ENCODE data around the gene CNIH1.
"Not testable (repeated sequence)": the region's sequence is repeated elsewhere in the genome, so short reads cannot be mapped to it uniquely, and the experiment has no call there.

The CNIH1 gene

DNA sequence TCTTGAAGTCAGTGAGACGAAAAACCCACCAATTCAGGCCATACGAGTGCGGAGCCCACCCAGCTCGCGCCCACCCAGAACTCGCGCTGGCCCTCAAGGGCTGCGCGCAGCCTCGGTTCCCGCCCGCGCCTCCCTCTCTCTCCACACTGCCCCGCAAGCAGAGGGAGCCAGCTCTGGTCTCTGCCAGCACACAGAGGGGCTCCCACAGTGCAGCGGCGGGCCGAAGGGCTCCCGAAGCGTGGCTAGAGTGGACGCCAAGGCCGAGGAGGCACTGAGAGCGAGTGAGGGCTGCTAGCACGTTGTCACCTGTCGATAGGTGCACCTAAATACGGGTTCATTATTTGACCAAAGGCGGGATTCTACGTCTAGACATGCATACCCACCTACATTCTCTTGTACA lies 46.6 kb downstream of the CNIH1 start:
- no peaks in the 10 kb centered on the region for H3K9me3 ChIP-seq (ENCODE audit: severe bottlenecking)
- TF ChIP-seq, protein P1, sequence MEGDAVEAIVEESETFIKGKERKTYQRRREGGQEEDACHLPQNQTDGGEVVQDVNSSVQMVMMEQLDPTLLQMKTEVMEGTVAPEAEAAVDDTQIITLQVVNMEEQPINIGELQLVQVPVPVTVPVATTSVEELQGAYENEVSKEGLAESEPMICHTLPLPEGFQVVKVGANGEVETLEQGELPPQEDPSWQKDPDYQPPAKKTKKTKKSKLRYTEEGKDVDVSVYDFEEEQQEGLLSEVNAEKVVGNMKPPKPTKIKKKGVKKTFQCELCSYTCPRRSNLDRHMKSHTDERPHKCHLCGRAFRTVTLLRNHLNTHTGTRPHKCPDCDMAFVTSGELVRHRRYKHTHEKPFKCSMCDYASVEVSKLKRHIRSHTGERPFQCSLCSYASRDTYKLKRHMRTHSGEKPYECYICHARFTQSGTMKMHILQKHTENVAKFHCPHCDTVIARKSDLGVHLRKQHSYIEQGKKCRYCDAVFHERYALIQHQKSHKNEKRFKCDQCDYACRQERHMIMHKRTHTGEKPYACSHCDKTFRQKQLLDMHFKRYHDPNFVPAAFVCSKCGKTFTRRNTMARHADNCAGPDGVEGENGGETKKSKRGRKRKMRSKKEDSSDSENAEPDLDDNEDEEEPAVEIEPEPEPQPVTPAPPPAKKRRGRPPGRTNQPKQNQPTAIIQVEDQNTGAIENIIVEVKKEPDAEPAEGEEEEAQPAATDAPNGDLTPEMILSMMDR (IDR thresholded peaks at IDR 0.05; ENCODE audit: poor library complexity, severe bottlenecking): no peak
- H3K4me3 ChIP-seq (ENCODE audit: severe bottlenecking): no peak overlapping the region
- ATAC-seq (ENCODE audit: low read depth) (no peak), DNase-seq (ENCODE audit: low spot score) (no peak)
- H3K27me3 ChIP-seq (ENCODE audit: insufficient read depth, poor library complexity, severe bottlenecking): no peaks in the 10 kb centered on the region
- peaks cover 2% of the 10 kb centered on the region for H3K36me3 ChIP-seq (ENCODE audit: low read depth)
- peaks cover 11% of the 10 kb centered on the region for H3K4me1 ChIP-seq (ENCODE audit: insufficient read depth, poor library complexity, severe bottlenecking)
- no peak overlapping the region for H3K27ac ChIP-seq (ENCODE audit: poor library complexity, severe bottlenecking)

- not testable (repeated sequence) for H3K27me3 ChIP-seq (ENCODE audit: insufficient read depth, poor library complexity, severe bottlenecking); H3K36me3 ChIP-seq (ENCODE audit: low read depth); H3K27ac ChIP-seq (ENCODE audit: poor library complexity, severe bottlenecking); H3K4me1 ChIP-seq (ENCODE audit: insufficient read depth, poor library complexity, severe bottlenecking); ATAC-seq (ENCODE audit: low read depth); H3K9me3 ChIP-seq (ENCODE audit: severe bottlenecking); H3K4me3 ChIP-seq (ENCODE audit: severe bottlenecking); DNase-seq (ENCODE audit: low spot score)
Observed at GRCh38 chr14:54392986-54393884, 47.9 kb downstream of the CNIH1 start.

DNA sequence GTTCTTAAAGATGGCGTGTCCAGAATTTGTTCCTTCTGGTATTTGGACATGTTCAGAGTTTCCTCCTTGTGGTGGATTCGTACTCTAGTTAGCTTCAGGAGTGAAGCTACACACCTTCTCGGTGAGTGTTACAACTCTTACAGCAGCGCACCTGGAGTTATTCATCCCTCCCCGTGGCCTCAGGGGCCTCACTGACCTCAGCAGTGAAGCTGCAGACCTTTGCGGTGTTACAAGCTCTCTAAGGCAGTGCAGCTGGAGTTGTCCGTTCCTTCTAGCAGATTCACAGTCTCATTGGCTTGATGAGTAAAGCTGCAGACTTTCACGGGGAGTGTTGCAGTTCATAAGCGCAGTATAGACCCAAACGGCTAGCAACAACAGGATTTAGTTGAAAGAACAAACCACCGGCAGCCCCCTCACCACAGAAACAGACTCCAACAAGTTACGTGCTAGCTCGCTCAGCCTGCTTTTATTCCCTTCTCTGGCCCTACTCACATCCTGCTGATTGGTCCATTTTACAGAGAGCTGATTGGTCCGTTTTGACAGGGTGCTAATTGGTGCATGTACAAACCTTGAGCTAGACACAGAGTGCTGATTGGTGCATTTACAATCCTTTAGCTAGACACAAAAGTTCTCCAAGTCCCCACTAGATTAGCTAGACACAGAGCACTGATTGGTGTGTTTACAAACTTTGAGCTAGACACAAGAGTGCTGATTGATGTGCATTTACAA lies 48.9 kb downstream of the CNIH1 start:
- no peaks in the 10 kb centered on the region for H3K9me3 ChIP-seq (ENCODE audit: severe bottlenecking)
- H3K27ac ChIP-seq (ENCODE audit: poor library complexity, severe bottlenecking): no peak overlapping the region
- DNase-seq (ENCODE audit: low spot score) (no peak), ATAC-seq (ENCODE audit: low read depth) (no peak)
- no peaks in the 10 kb centered on the region for H3K36me3 ChIP-seq (ENCODE audit: low read depth)
- H3K4me1 ChIP-seq (ENCODE audit: insufficient read depth, poor library complexity, severe bottlenecking): no peaks in the 10 kb centered on the region
- TF ChIP-seq, protein P1 (IDR thresholded peaks at IDR 0.05; ENCODE audit: poor library complexity, severe bottlenecking): no peak
- no peak overlapping the region for H3K4me3 ChIP-seq (ENCODE audit: severe bottlenecking)
- no peaks in the 10 kb centered on the region for H3K27me3 ChIP-seq (ENCODE audit: insufficient read depth, poor library complexity, severe bottlenecking)

- TF ChIP-seq, protein P1 (IDR thresholded peaks at IDR 0.05; ENCODE audit: poor library complexity, severe bottlenecking): no peak
- no peaks in the 10 kb centered on the region for H3K36me3 ChIP-seq (ENCODE audit: low read depth)
- no peaks in the 10 kb centered on the region for H3K27me3 ChIP-seq (ENCODE audit: insufficient read depth, poor library complexity, severe bottlenecking)
- H3K4me3 ChIP-seq (ENCODE audit: severe bottlenecking): no peak overlapping the region
- no peak for DNase-seq (ENCODE audit: low spot score)
- H3K9me3 ChIP-seq (ENCODE audit: severe bottlenecking): no peaks in the 10 kb centered on the region
- no peaks in the 10 kb centered on the region for H3K4me1 ChIP-seq (ENCODE audit: insufficient read depth, poor library complexity, severe bottlenecking)
- H3K27ac ChIP-seq (ENCODE audit: poor library complexity, severe bottlenecking): no peak overlapping the region
- ATAC-seq (ENCODE audit: low read depth): no peak
Observed at GRCh38 chr14:54387328-54387727, 53.8 kb downstream of the CNIH1 start.

GRCh38 chr14:54385556-54385955 lies 55.6 kb downstream of the CNIH1 start:
- Histone ChIP-seq H3K27ac (ENCODE audit: poor library complexity, severe bottlenecking) (no peak overlapping the region), H3K36me3 (ENCODE audit: low read depth) (no peaks in the 10 kb centered on the region), H3K4me1 (ENCODE audit: insufficient read depth, poor library complexity, severe bottlenecking) (no peaks in the 10 kb centered on the region), H3K4me3 (ENCODE audit: severe bottlenecking) (no peak overlapping the region), H3K9me3 (ENCODE audit: severe bottlenecking) (no peaks in the 10 kb centered on the region), H3K27me3 (ENCODE audit: insufficient read depth, poor library complexity, severe bottlenecking) (no peaks in the 10 kb centered on the region)
- no peak for ATAC-seq (ENCODE audit: low read depth)
- TF ChIP-seq, protein P1 (IDR thresholded peaks at IDR 0.05; ENCODE audit: poor library complexity, severe bottlenecking): no peak
- DNase-seq (ENCODE audit: low spot score): no peak

Measured in RWPE2 (cell line).